MM.1S (cell line): ENCODE results near the gene RAPGEFL1.

ENCODE experiments used
- EZH2 ChIP-seq: fragments of 300-600 bp; sonication (generic); optimal IDR thresholded peaks from 2 replicates; pipeline ENCODE3; 2017; ENCODE audit warnings: low read depth, mild to moderate bottlenecking, antibody characterized with exemption, low read length, mixed read lengths
- EZH2phosphoT487 ChIP-seq: fragments of 300-600 bp; sonication (generic); IDR thresholded peaks from 2 replicates; pipeline ENCODE4 v1.6.1; 2018; ENCODE audit warnings: antibody characterized with exemption, low read length
- TF ChIP-seq, protein P1 (sequence below): fragments of 300-600 bp; sonication (generic); IDR thresholded peaks from 2 replicates; pipeline ENCODE4 v1.5.1; 2016; ENCODE audit warnings: antibody characterized with exemption, low read length, mixed read lengths

DNA sequence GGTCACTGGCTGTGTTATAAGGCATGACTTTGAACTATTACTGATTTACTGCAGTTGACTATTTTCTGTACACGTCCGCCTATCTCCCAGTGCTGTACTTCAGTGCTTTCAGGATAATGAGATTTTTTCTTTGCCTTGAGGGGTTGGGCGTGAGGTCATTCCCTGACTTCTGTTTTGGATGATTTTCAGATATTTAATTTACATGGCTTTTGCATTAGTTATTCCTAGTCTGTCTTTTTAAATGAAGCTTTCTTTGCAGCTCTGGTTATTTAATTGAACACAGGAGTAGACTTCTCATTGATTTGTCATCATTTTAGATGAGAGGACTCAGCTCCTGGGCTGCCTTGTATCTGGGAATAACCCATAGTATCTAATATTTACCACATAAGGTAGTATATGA is 65.5 kb downstream of the RAPGEFL1 start:
- TF ChIP-seq, protein P1, sequence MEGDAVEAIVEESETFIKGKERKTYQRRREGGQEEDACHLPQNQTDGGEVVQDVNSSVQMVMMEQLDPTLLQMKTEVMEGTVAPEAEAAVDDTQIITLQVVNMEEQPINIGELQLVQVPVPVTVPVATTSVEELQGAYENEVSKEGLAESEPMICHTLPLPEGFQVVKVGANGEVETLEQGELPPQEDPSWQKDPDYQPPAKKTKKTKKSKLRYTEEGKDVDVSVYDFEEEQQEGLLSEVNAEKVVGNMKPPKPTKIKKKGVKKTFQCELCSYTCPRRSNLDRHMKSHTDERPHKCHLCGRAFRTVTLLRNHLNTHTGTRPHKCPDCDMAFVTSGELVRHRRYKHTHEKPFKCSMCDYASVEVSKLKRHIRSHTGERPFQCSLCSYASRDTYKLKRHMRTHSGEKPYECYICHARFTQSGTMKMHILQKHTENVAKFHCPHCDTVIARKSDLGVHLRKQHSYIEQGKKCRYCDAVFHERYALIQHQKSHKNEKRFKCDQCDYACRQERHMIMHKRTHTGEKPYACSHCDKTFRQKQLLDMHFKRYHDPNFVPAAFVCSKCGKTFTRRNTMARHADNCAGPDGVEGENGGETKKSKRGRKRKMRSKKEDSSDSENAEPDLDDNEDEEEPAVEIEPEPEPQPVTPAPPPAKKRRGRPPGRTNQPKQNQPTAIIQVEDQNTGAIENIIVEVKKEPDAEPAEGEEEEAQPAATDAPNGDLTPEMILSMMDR = no peak
- TF ChIP-seq EZH2 (no peak), EZH2phosphoT487 (no peak)
